Activated naive CD4-positive, alpha-beta T cell treated with anti-CD3 and anti-CD28 coated beads, Interleukin-2, amount 50 U/mL, for 72 hours (primary cell): ENCODE measurements around the gene NHLRC3. TPM values are rescaled to one million over a fixed set of nuclear protein-coding genes. Genes with fewer than 3 reads are reported as not detected.
"Not testable (repeated sequence)": the region's sequence is repeated elsewhere in the genome, so short reads cannot be mapped to it uniquely, and the experiment has no call there.

Experiments used
- ATAC-seq, 2 donors: fragments of 150-1000 bp; cut with Tn5 transposase; 2 replicates each; pipeline ENCODE4 v1.10.0; 2021; ENCODE audit warnings: mild to moderate bottlenecking in 2 of 2, moderate library complexity in 2 of 2
- DNase-seq, 2 donors: peaks; one replicate each; pipeline ENCODE4 v3.0.0; 2021 to 2022; ENCODE audit warnings: low spot score in 2 of 2
- H3K27ac Mint-ChIP-seq, 2 donors: one replicate each; pipeline ENCODE4 v1.8.0; 2022; ENCODE audit warnings: mild to moderate bottlenecking in 2 of 2, mixed read lengths in 2 of 2
- H3K36me3 Mint-ChIP-seq, 2 donors: one replicate each; pipeline ENCODE4 v1.8.0; 2022; ENCODE audit warnings: mixed read lengths in 2 of 2
- H3K9me3 Mint-ChIP-seq, 2 donors: one replicate each; pipeline ENCODE4 v1.8.0; 2022; ENCODE audit warnings: mixed read lengths in 2 of 2
- total RNA-seq, 2 donors: library from RNA; stranded (reverse); gene quantifications; one replicate each; pipeline ENCODE4 v1.2.3, GENCODE V29; 2022

Gene NHLRC3
- total RNA-seq, 2 donors from 2014 or later = 12.7 to 20.4 TPM

DNA sequence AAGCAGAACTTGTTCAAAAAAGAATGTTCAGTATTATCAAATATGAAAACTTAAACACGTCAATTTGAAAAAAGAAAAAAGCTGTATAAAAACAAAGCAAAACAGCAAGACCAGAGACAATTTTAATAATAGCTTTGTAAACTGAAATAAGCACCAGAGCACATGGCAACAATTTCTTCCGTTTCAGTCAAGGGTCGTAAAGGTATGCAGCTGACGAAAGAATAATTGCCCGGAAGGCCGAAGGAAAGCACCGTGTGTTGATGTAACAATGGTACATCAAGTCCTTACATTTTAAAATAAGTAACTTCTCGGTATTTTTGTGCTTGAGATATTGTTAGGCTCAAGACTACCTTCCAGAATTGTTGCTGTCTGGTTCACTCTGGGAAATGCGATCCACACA, 2.0 kb upstream of the NHLRC3 start:
- DNase-seq = no peak
- H3K36me3 Mint-ChIP-seq = peaks cover 30 to 36% of the 10 kb centered on the region in 2 donors
- no peak for ATAC-seq
- H3K27ac Mint-ChIP-seq = peak overlapping the region; percentile 89 to 95
- peaks cover 0 to 3% of the 10 kb centered on the region in 2 donors for H3K9me3 Mint-ChIP-seq

DNA sequence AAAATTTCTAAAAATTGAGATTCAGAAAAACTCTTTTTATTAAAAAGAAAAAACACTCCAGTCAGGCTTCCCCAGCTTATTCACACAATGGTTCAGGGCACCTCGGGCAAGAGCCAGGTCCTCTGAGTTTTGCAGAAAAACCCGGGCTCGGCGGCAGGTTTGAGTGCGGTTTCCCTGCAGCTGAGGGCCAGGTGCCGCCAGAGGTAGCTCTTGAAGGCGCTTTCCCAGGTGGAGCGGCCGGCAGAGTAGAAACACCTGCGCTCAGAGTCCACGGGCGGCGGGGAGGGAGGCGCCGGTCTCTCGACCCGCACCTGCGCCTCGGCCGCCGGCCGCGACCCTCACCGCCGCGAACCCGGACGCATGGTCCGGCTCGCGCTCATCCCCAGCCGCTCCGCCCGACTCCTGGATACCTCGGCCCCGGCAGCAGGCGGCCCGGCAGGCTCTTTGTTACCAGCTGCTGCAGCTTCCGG, 811 bp upstream of the NHLRC3 start:
- H3K27ac Mint-ChIP-seq = peak overlapping the region; percentile 89 to 95
- peak; percentile 21 to 52 for ATAC-seq
- H3K36me3 Mint-ChIP-seq = peaks cover 29 to 30% of the 10 kb centered on the region in 2 donors
- no peak for DNase-seq
- H3K9me3 Mint-ChIP-seq = peaks cover 0 to 3% of the 10 kb centered on the region in 2 donors

DNA sequence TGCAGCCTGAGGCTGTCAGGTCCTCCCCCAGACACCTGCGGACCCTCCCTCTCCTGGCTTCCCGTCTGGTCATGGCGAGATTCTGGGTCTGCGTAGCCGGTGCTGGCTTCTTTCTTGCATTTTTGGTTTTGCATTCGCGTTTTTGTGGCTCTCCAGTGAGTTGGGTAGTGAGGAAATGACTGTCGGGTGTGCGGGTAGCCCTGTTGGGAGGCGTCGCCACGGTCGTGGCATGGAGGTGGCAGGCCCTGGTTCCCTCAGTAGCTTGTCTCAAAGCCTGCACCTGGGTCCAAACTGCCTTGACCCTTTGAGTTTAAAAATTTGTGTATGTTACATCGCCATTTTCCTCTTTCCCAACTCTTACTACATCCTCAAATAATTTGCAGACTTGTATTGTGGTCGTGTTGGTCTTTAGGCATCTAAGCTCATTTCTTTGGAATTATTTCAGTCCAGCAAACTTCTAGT, 344 bp downstream of the NHLRC3 start:
- Mint-ChIP-seq H3K9me3 (peaks cover 0 to 3% of the 10 kb centered on the region in 2 donors), H3K27ac (peak overlapping the region; percentile 95 to 96), H3K36me3 (peaks cover 29 to 30% of the 10 kb centered on the region in 2 donors)
- peak; percentile 84 to 88 for ATAC-seq
- DNase-seq = peak; percentile 67 to 76

DNA sequence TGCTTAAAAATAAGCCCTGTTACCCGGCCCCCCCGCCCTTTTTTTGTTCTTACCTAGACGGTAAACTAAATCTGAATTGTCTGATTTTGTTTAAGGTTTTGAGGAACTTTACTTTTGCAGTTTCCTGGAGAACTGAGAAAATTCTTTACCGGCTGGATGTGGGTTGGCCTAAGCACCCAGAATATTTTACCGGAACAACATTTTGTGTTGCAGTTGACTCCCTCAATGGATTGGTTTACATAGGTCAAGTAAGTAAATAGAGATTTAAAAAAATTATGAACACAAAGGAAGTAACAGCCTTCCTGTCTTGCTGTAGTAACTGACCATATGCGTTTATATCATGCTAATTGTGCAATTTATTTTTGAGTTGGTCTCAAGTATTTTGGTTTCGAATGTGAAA, 785 bp downstream of the NHLRC3 start:
- ATAC-seq = no peak
- peak overlapping the region; percentile 95 to 96 for H3K27ac Mint-ChIP-seq
- H3K9me3 Mint-ChIP-seq = peaks cover 0 to 3% of the 10 kb centered on the region in 2 donors
- no peak for DNase-seq
- peaks cover 29 to 30% of the 10 kb centered on the region in 2 donors for H3K36me3 Mint-ChIP-seq

DNA sequence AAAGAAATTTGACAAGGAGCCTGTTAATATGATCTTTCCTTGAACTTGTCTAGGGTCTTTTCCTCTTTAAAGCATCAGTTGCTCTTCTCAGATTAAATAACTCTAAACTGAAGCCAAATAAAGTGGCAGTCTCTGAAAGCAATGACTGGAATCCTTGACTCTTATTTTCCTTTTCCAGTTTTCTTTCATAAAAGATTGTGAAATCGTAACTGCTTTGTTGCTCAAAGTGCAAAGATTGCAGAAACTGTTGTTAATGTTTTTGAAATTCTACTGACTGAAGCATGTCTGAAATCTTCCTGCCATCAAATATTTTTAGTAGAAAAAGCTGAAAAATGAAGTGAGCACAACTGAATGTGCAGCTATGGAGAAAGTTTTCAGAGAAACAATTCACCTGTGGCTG, 1.9 kb downstream of the NHLRC3 start:
- Mint-ChIP-seq H3K27ac (peak overlapping the region; percentile 27 to 32), H3K9me3 (peaks cover 0 to 3% of the 10 kb centered on the region in 2 donors), H3K36me3 (peaks cover 28 to 30% of the 10 kb centered on the region in 2 donors)
- no peak for ATAC-seq
- DNase-seq = no peak

DNA sequence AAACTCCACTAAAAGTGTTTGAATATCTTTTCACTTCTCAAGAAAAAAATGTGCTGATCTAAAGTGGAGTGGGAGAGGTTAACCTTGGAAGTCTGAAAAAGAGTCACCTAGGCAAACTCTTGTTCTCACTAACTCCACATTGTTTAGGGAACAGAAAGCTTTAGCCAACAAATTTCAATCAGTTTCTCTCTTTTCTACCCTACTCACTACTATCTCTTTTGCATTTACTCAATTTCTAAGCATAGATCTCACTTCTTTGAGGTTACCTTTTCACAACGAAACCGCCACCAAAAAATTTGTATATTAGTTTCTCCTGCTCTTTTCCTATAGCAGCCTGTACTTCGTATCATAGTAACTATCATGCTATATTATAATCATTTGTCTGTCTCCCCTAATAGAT, 6.3 kb downstream of the NHLRC3 start:
- no peak for ATAC-seq
- DNase-seq = no peak
- H3K27ac Mint-ChIP-seq = no peak overlapping the region
- H3K36me3 Mint-ChIP-seq = peaks cover 4 to 19% of the 10 kb centered on the region in 2 donors
- peaks cover 0 to 3% of the 10 kb centered on the region in 2 donors for H3K9me3 Mint-ChIP-seq

DNA sequence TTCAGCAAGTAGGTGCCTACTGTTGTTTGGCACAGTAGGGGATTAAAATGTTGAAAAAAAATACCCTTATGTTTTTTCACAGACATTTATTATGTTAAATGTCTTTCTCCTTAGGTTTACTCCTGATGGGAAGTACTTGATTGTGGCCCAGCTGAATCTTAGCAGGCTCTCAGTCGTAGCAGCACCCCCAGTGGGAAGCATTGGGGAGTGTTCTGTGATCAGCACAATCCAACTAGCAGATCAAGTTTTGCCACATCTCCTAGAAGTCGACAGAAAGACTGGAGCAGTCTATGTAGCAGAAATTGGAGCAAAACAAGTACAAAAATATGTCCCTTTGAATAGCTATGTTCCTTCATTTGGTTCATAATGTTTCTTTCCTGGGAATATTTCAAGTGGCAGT, 9.3 kb downstream of the NHLRC3 start:
- DNase-seq (no peak), ATAC-seq (no peak)
- Mint-ChIP-seq H3K27ac (no peak overlapping the region), H3K9me3 (no peaks in the 10 kb centered on the region), H3K36me3 (peaks cover 0 to 12% of the 10 kb centered on the region in 2 donors)

DNA sequence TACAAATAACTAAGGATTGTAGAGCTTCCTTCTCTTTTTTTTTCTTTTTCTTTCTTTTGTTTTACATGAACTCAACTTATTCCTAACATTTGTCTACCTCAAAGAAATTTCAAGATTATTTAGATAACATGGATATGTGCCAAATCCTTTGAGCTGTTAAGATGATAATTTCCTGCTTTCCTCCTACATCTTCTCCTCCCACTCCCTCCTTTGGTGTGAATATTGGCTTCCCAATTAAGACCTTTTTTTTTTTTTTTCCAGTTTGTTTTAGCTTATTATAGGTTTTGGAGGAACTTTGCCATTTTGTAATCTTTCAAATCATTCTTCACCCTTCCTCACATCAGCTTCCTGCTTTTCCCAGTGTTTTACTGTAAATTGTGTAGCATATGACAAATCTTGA, 10.6 kb downstream of the NHLRC3 start:
- no peak overlapping the region for H3K27ac Mint-ChIP-seq
- no peak for ATAC-seq
- no peak for DNase-seq
- H3K9me3 Mint-ChIP-seq = no peaks in the 10 kb centered on the region
- peaks cover 0 to 12% of the 10 kb centered on the region in 2 donors for H3K36me3 Mint-ChIP-seq

DNA sequence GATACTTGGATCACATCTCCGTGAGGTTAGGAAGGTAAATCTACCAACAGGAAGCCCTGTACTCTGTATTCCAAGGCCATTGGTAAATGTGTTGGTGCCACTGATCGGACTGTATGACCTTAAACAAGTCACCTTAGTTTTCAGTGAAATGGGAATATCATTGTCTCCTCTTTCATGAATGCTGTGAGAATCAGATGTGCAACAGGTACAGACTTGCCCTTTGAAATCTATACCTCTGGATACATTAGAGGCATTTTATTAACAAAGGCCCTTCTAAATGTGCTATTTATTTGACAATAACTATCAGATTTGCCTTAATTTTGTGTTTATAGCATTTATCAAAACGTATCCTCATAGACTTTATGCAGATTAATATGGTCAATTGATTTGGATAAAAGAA, 11.0 kb downstream of the NHLRC3 start:
- H3K27ac Mint-ChIP-seq = no peak overlapping the region
- peaks cover 0 to 12% of the 10 kb centered on the region in 2 donors for H3K36me3 Mint-ChIP-seq
- ATAC-seq = no peak
- no peak for DNase-seq
- no peaks in the 10 kb centered on the region for H3K9me3 Mint-ChIP-seq

DNA sequence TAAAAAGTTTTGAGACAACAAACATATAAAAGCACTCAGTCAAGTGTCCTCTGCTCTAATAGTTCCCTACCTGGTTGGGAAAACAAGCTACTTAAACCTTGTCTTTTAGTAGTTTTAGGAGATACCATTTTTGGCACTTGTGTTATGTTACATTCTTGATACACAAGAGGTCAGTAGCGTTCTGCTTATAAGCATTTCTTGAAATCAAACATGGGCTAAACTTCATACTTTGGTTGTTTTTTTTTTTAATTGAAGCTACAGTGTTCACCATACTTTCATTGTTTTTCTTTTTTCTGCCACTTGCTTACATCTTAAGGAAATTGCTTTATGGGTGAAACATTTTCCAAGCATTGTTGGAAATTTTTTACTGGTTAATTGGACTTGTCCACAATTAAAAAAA, 12.9 kb downstream of the NHLRC3 start:
- H3K36me3 Mint-ChIP-seq = peaks cover 0 to 17% of the 10 kb centered on the region in 2 donors
- ATAC-seq = no peak
- H3K9me3 Mint-ChIP-seq = peaks cover 0 to 3% of the 10 kb centered on the region in 2 donors
- no peak for DNase-seq
- no peak overlapping the region for H3K27ac Mint-ChIP-seq

DNA sequence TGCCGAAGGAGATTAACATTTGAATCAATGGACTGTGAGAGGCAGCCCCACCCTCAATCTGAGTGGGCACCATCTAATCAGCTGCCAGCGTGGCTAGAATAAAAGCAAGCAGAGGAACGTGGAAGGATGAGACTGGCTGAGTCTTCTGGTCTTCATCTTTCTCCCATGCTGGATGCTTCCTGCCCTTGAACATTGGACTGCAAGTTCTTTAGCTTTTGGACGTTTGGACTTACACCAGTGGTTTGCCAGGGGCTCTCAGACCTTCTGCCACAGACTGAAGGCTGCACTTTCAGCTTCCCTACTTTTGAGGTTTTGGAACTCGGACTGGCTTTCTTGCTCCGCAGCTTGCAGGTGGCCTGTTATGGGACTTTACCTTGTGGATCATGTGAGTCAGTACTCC, 14.7 kb downstream of the NHLRC3 start:
- DNase-seq = no peak
- Mint-ChIP-seq H3K27ac (no peak overlapping the region), H3K36me3 (peaks cover 0 to 24% of the 10 kb centered on the region in 2 donors), H3K9me3 (peaks cover 0 to 4% of the 10 kb centered on the region in 2 donors)
- ATAC-seq = no peak

DNA sequence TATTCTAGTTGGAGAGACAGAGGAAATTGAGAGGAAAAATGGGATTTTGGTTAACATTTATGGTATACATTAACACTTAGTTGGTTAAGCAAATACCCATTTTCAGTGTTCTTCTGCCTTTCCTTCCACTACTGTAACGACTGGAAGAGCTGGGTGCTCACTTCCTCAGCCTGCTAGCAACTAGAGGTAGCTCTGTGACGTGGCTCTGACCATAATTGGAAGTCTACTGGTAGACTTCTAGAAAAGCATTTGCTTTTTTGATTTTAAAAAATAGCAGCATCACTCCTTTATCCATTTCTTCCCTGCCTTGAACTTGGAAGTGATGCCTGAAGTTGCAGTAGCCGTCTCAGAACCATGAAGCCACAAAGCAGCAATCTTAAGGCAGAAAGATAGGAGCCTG, 15.9 kb downstream of the NHLRC3 start:
- Mint-ChIP-seq H3K9me3 (peaks cover 0 to 4% of the 10 kb centered on the region in 2 donors), H3K36me3 (peaks cover under 1 to 25% of the 10 kb centered on the region in 2 donors), H3K27ac (no peak overlapping the region)
- ATAC-seq (no peak), DNase-seq (no peak)

DNA sequence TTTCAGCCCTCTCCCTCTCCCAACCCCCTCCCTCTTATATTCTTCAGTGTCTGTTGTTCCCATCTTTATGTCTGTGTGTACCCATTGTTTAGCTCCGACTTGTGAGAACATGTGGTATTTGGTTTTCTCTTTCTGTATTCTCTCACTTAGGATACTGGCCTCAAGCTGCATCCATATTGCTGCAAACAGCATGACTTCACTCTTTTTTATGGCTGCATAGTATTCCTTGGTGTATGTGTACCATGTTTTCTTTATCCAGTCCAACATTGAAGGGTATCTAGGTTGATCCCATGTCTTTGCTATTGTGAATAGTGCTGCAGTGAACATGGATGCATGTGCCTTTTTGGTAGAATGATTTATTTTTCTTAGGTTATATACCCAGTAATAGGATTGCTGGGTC, 17.8 kb downstream of the NHLRC3 start:
- peaks cover 9 to 23% of the 10 kb centered on the region in 2 donors for H3K36me3 Mint-ChIP-seq
- H3K9me3 Mint-ChIP-seq = peaks cover 0 to 4% of the 10 kb centered on the region in 2 donors
- no peak overlapping the region for H3K27ac Mint-ChIP-seq
- DNase-seq (no peak), ATAC-seq (no peak)

DNA sequence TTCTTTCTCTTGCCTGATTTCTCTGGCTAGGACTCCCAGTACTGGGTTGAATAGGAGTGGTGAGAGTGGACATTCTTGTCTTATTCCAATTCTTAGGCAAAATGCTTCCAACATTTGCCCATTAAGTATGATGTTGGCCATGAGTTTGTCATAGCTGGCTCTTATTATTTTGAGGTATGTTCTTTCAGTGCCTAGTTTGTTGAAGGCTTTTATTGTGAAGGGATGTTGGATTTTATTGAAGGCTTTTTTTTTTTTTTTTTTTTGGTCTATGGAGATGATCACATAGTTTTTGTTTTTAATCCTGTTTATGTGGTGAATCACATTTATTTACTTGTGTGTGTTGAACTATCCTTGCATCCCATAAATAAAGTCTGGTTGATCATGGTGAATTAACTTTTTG, 19.8 kb downstream of the NHLRC3 start:
- H3K27ac Mint-ChIP-seq = no peak overlapping the region
- peaks cover 0 to 4% of the 10 kb centered on the region in 2 donors for H3K9me3 Mint-ChIP-seq
- H3K36me3 Mint-ChIP-seq = peaks cover 9 to 23% of the 10 kb centered on the region in 2 donors
- no peak for DNase-seq
- no peak for ATAC-seq

DNA sequence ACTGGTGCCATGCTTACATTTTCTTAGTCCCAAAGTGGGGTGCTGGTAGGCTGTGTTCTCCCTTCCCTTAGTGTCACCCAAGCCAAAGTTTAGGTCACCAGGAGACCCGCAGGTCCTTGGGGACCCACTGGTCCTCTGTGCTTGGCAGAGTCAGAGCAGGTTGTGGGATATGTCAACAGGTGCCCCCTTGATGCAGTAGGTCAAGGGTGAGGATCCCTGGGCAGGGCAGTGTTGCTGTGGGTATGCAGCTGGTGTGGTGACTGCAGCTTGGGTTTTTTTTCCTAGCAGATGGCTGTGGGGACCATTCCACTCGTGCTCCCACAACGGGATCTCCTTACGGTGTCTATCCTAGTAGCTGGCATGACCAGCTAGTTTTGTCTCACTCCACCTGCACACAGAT, 23.7 kb downstream of the NHLRC3 start:
- DNase-seq = no peak
- H3K27ac Mint-ChIP-seq = no peak overlapping the region
- peaks cover 4% of the 10 kb centered on the region in 2 donors for H3K9me3 Mint-ChIP-seq

DNA sequence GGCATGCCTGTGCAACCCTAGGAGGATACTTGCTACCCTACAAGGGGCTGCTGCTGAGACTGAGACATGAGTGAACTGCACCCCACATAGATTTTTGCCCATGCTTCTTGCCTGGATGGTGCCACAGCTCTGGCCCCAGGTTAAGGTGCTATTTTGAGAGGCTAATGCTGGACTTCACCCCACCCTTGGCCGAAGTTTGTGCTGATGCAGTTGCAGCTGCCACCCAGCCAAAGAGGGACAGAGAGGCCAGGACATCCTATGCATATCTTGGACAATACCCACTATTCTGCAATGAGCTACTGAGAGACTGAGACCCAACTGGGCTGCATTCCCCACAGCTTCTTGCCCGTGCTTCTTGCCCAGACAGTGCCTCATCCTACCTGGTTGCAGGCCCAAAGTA, 34.6 kb downstream of the NHLRC3 start:
- Mint-ChIP-seq H3K27ac (no peak overlapping the region), H3K36me3 (peaks cover 0 to 25% of the 10 kb centered on the region in 2 donors), H3K9me3 (peaks cover 0 to 8% of the 10 kb centered on the region in 2 donors)
- DNase-seq = no peak
- no peak for ATAC-seq

More for the DNA sequence above, 23.7 kb downstream of the NHLRC3 start:
- H3K36me3 Mint-ChIP-seq = peaks cover 14 to 15% of the 10 kb centered on the region in 2 donors
- ATAC-seq = no peak

DNA sequence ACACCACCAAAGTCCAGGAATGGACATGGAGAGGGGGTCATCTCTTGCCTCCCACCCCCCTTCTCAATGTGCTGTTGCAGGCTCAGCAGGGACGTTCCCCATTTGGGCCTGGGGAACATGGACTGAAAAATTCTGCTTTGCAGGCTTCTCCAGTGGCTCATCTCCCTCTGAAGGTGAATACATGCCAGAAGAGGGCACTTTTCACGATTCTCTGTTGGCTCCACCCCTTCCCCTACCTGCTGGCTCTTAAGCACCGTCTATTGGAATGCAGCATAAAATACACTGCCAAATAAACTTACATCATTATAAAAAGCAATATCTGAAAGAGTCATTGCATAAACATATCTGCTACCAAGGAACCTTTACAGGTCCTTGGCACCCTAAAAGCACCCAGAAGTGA, 35.7 kb downstream of the NHLRC3 start:
- ATAC-seq (no peak), DNase-seq (no peak)
- H3K36me3 Mint-ChIP-seq = peaks cover 0 to 25% of the 10 kb centered on the region in 2 donors
- no peak overlapping the region for H3K27ac Mint-ChIP-seq
- H3K9me3 Mint-ChIP-seq = peaks cover 0 to 8% of the 10 kb centered on the region in 2 donors

DNA sequence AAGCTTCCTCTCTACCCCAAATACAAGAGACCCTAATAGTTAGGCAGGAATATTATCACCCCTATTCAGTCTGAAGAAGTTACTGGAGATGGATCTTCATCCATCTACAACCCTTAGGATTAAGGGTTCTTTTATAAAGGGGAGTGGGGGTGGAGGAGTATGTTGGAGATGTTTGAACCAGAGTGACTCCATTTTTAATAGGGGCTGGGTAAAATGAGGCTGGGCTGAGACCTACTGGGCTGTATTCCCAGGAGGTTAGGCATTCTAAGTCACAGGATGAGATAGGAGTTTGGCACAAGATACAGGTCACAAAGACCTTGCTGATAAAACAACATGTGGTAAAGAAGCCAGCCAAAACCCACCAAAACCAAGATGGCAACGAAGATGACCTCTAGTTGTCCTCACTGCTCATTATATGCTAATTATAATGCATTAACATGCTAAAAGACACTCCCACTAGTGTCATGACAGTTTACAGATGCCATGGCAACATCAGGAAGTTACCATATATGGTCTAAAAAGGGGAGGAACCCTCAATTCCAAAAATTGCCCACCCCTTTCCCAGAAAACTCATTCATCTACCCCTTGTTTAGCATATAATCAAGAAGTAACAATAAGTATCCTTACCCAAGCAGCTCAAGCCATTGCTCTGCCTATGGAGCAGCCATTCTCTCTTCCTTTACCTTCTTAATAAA, 48.1 kb downstream of the NHLRC3 start:
- ATAC-seq, H3K27ac Mint-ChIP-seq, DNase-seq, H3K36me3 Mint-ChIP-seq, H3K9me3 Mint-ChIP-seq: not testable (repeated sequence)
